ENCODE measurements around the gene P4HTM.

Gene P4HTM

DNA sequence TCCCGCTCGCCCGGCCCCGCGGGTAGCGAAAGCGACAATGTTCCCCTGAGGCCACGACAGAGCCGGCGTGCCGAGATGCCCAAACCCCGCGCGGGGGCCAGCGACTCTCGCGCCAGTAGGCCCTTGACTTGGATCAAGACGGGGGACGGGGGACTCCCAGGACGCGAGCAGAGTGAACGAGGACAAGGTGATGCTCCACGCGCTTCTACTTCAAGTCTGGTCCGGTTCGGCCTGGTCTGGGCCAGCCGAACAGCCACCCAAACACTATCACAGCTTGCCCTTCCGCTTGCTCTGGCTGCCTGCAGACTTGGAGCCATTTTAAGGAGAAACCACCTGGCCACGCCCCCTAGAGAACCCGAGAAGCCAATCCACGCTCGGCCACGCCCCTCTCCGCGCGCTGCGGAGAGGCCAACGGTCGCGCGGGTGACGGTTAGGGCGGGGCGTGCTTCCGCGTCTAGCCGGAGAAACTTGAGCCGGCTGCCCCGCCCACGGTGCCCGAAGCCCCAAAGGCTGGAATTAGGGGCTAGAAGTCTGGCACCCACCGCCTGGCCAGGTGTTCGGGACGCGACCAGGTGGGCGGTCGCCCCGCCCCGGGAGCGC, 31.3 kb downstream of the P4HTM start:
- H3F3A ChIP-seq (ENCODE audit: low read depth): peaks cover 3% of the 10 kb centered on the region; the same call in 1 of the 2 replicates
- H3K79me2 ChIP-seq (ENCODE audit: insufficient read depth, low read length): peaks cover 71% of the 10 kb centered on the region
- H3K36me3 ChIP-seq (ENCODE audit: insufficient read depth, low read length): peaks cover 35% of the 10 kb centered on the region; the same call in 1 of the 2 replicates

DNA sequence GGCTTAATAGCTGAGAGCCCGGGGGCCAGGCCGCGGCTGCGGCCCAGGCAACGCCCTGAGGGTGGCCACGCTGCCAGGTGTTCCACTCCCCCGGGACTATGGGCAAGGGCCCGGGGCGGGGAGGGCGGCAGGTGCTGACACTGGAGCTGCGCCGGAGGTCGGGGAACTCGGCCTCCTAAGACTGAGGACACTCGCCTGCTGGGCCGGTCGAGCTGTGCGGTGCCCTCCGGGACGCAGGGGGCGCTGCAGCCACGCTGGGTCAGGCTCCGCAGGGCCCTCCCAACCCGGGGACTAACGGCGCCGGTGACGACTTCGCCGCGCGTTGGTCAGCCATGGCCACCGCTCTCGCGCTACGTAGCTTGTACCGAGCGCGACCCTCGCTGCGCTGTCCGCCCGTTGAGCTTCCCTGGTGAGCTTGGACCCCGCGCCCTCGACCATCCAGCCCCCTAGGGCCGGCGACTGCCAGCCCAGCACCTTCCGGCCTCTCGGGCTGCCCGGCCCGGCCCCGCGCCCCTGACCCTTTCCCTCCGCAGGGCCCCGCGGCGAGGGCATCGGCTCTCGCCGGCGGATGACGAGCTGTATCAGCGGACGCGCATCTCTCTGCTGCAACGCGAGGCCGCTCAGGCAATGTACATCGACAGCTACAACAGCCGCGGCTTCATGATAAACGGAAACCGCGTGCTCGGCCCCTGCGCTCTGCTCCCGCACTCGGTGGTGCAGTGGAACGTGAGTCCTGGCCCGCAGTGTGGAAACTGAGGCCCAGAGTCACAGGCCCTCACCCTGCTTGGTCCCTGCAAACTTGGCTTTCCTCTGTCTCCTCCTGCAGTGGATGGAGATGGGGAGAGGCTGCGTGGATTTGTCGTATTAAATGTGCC, 32.0 kb downstream of the P4HTM start, which contains the start of gene NDUFAF3:
NDUFAF3 (plus strand) TSS at position 309 of the 875 bp plus-strand sequence; CDS start at position 333, 24 bp downstream.
- Histone ChIP-seq H3K36me3 (ENCODE audit: insufficient read depth, low read length) (peaks cover 35% of the 10 kb centered on the region; the same call in 1 of the 2 replicates), H4K20me1 (ENCODE audit: insufficient read depth, low read length, poor library complexity, severe bottlenecking) (peaks cover 72% of the 10 kb centered on the region), H3K9ac (ENCODE audit: low read depth, low read length, poor library complexity, severe bottlenecking) (peak within 1 kb of the TSS; percentile 98), H3K79me2 (ENCODE audit: insufficient read depth, low read length) (peaks cover 78% of the 10 kb centered on the region), H3K27me3 (ENCODE audit: insufficient read depth, low read length, poor library complexity, severe bottlenecking) (no peaks in the 10 kb centered on the region), H3K9me2 (replicated peaks; ENCODE audit: low read depth, low read length) (no peaks in the 10 kb centered on the region), H3K4me3 (ENCODE audit: low read length, poor library complexity, severe bottlenecking) (peak within 1 kb of the TSS; percentile 91), H3F3A (ENCODE audit: low read depth) (peaks cover 3% of the 10 kb centered on the region; the same call in 1 of the 2 replicates), H2AFZ (ENCODE audit: low read length) (peak within 1 kb of the TSS; percentile 87), H3K9me3 (ENCODE audit: insufficient read depth, low read depth, low read length) (no peaks in the 10 kb centered on the region), H3K4me2 (ENCODE audit: low read depth, low read length, poor library complexity, severe bottlenecking) (peak within 1 kb of the TSS; percentile 92), H3K4me1 (ENCODE audit: insufficient read depth, low read length, poor library complexity, severe bottlenecking) (peaks cover 43% of the 10 kb centered on the region)
- TF ChIP-seq EZH2phosphoT487 (IDR thresholded peaks at IDR 0.05; ENCODE audit: borderline replicate concordance) (no peak), CTCF (conservative IDR thresholded peaks at IDR 0.05; ENCODE audit: low read length) (peak; percentile 79)

More for the DNA sequence above, 31.3 kb downstream of the P4HTM start:
- H3K9me3 ChIP-seq (ENCODE audit: insufficient read depth, low read depth, low read length): no peaks in the 10 kb centered on the region
- no peaks in the 10 kb centered on the region for H3K9me2 ChIP-seq (replicated peaks; ENCODE audit: low read depth, low read length)
- peaks cover 40% of the 10 kb centered on the region for H3K4me1 ChIP-seq (ENCODE audit: insufficient read depth, low read length, poor library complexity, severe bottlenecking)
- H3K9ac ChIP-seq (ENCODE audit: low read depth, low read length, poor library complexity, severe bottlenecking): peak overlapping the region; percentile 98
- no peak for TF ChIP-seq CTCF (conservative IDR thresholded peaks at IDR 0.05; ENCODE audit: low read length)
- TF ChIP-seq EZH2phosphoT487 (IDR thresholded peaks at IDR 0.05; ENCODE audit: borderline replicate concordance): no peak
- peak overlapping the region; percentile 92 for H3K4me2 ChIP-seq (ENCODE audit: low read depth, low read length, poor library complexity, severe bottlenecking)
- H2AFZ ChIP-seq (ENCODE audit: low read length): peak overlapping the region; percentile 87
- no peaks in the 10 kb centered on the region for H3K27me3 ChIP-seq (ENCODE audit: insufficient read depth, low read length, poor library complexity, severe bottlenecking)
- peak overlapping the region; percentile 91 for H3K4me3 ChIP-seq (ENCODE audit: low read length, poor library complexity, severe bottlenecking)
- H4K20me1 ChIP-seq (ENCODE audit: insufficient read depth, low read length, poor library complexity, severe bottlenecking): peaks cover 68% of the 10 kb centered on the region

DNA sequence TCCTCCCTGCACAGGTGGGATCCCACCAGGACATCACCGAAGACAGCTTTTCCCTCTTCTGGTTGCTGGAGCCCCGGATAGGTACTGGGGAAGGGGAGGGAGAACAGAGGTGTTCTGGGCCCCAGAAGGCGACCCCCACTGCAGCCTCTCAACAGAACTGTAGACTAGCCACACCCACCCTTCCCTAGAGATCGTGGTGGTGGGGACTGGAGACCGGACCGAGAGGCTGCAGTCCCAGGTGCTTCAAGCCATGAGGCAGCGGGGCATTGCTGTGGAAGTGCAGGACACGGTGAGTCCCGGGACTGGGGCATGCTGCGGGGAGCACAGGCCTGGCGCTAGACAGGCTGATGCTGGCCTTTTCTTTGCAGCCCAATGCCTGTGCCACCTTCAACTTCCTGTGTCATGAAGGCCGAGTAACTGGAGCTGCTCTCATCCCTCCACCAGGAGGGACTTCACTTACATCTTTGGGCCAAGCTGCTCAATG, 32.7 kb downstream of the P4HTM start:
- H4K20me1 ChIP-seq (ENCODE audit: insufficient read depth, low read length, poor library complexity, severe bottlenecking): peaks cover 68% of the 10 kb centered on the region
- peak overlapping the region; percentile 91 for H3K4me3 ChIP-seq (ENCODE audit: low read length, poor library complexity, severe bottlenecking)
- H3K36me3 ChIP-seq (ENCODE audit: insufficient read depth, low read length): peaks cover 37% of the 10 kb centered on the region; the same call in 1 of the 2 replicates
- H3K4me1 ChIP-seq (ENCODE audit: insufficient read depth, low read length, poor library complexity, severe bottlenecking): peaks cover 46% of the 10 kb centered on the region
- H3K9me3 ChIP-seq (ENCODE audit: insufficient read depth, low read depth, low read length): no peaks in the 10 kb centered on the region
- no peaks in the 10 kb centered on the region for H3K9me2 ChIP-seq (replicated peaks; ENCODE audit: low read depth, low read length)
- no peak for TF ChIP-seq CTCF (conservative IDR thresholded peaks at IDR 0.05; ENCODE audit: low read length)
- TF ChIP-seq EZH2phosphoT487 (IDR thresholded peaks at IDR 0.05; ENCODE audit: borderline replicate concordance): no peak
- no peak overlapping the region for H2AFZ ChIP-seq (ENCODE audit: low read length)
- peak overlapping the region; percentile 92 for H3K4me2 ChIP-seq (ENCODE audit: low read depth, low read length, poor library complexity, severe bottlenecking)
- peaks cover 3% of the 10 kb centered on the region; the same call in 1 of the 2 replicates for H3F3A ChIP-seq (ENCODE audit: low read depth)
- peak overlapping the region; percentile 98 for H3K9ac ChIP-seq (ENCODE audit: low read depth, low read length, poor library complexity, severe bottlenecking)
- H3K79me2 ChIP-seq (ENCODE audit: insufficient read depth, low read length): peaks cover 83% of the 10 kb centered on the region
- no peaks in the 10 kb centered on the region for H3K27me3 ChIP-seq (ENCODE audit: insufficient read depth, low read length, poor library complexity, severe bottlenecking)
